Measurements from ENCODE around the gene PLCG2.

Gene PLCG2

DNA sequence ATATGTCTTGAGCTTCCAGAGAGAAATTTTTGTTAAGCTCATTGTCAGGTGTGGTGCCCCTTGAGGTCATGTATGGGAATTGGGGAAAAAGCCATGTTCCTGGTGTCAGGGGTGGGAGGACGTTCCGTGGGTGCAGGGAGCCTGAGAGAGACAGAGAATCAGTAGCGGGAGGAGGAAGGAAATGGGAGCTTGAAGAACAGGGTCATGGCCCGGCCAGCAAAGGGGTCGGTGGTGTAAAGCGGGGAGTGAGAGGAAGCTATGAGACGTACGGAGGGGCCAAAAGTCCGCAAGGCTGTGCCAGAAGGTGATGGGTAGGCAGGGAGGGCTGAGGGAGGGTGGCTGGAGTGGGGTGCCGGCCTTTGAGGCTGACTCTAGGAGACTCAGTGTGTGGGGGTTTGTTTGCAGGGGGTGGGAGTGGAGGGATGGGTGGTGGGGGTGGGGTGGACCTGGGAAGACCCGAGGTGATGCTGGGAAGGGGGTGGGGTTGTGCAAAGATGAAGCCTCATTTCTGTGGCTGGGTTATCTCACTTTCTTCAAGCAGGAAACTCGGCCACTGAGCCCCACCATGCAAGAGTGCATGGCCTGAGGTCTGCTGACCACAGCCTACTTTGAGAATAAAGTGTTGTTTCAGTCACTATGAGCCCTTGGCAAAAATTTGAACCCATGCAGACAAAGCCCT, 63.6 kb downstream of the PLCG2 start:
- TF ChIP-seq EGR1 (IDR thresholded peaks at IDR 0.05) (no peak), NFIC (IDR thresholded peaks at IDR 0.05) (no peak), TAF1 (IDR thresholded peaks at IDR 0.05; ENCODE audit: low read depth) (no peak), ZBTB7A (IDR thresholded peaks at IDR 0.05; ENCODE audit: low read depth) (no peak), FOXM1 (IDR thresholded peaks at IDR 0.05; ENCODE audit: borderline replicate concordance, low read depth) (no peak), YY1 (IDR thresholded peaks at IDR 0.05; ENCODE audit: low read depth) (no peak), CEBPB (IDR thresholded peaks at IDR 0.05) (no peak)
- TF ChIP-seq, protein P1, sequence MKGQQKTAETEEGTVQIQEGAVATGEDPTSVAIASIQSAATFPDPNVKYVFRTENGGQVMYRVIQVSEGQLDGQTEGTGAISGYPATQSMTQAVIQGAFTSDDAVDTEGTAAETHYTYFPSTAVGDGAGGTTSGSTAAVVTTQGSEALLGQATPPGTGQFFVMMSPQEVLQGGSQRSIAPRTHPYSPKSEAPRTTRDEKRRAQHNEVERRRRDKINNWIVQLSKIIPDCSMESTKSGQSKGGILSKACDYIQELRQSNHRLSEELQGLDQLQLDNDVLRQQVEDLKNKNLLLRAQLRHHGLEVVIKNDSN (IDR thresholded peaks at IDR 0.05) = no peak
- TF ChIP-seq, protein P2, sequence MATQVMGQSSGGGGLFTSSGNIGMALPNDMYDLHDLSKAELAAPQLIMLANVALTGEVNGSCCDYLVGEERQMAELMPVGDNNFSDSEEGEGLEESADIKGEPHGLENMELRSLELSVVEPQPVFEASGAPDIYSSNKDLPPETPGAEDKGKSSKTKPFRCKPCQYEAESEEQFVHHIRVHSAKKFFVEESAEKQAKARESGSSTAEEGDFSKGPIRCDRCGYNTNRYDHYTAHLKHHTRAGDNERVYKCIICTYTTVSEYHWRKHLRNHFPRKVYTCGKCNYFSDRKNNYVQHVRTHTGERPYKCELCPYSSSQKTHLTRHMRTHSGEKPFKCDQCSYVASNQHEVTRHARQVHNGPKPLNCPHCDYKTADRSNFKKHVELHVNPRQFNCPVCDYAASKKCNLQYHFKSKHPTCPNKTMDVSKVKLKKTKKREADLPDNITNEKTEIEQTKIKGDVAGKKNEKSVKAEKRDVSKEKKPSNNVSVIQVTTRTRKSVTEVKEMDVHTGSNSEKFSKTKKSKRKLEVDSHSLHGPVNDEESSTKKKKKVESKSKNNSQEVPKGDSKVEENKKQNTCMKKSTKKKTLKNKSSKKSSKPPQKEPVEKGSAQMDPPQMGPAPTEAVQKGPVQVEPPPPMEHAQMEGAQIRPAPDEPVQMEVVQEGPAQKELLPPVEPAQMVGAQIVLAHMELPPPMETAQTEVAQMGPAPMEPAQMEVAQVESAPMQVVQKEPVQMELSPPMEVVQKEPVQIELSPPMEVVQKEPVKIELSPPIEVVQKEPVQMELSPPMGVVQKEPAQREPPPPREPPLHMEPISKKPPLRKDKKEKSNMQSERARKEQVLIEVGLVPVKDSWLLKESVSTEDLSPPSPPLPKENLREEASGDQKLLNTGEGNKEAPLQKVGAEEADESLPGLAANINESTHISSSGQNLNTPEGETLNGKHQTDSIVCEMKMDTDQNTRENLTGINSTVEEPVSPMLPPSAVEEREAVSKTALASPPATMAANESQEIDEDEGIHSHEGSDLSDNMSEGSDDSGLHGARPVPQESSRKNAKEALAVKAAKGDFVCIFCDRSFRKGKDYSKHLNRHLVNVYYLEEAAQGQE (IDR thresholded peaks at IDR 0.05; ENCODE audit: low read depth) = no peak

DNA sequence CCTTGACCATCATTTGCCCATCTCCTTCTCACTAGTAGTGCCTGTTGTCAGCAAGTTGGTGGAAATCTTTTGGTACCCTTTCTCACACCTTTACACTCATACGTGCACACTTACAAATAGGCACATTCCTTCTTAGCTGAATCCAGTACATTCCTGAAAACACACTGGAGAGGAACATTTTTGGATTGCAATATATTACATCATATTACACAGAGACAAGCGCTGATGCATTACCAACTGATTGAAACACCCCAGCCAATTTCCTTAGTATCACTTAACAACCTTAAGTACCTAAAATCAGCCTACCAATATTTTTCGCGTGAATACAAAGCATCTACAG, 64.1 kb downstream of the PLCG2 start:
- TF ChIP-seq CEBPB (IDR thresholded peaks at IDR 0.05) = 0 out of 2 replicates have a peak, but pooled peaks have one; percentile 25
- no peak for TF ChIP-seq CREB1 (IDR thresholded peaks at IDR 0.05; ENCODE audit: low read depth)

DNA sequence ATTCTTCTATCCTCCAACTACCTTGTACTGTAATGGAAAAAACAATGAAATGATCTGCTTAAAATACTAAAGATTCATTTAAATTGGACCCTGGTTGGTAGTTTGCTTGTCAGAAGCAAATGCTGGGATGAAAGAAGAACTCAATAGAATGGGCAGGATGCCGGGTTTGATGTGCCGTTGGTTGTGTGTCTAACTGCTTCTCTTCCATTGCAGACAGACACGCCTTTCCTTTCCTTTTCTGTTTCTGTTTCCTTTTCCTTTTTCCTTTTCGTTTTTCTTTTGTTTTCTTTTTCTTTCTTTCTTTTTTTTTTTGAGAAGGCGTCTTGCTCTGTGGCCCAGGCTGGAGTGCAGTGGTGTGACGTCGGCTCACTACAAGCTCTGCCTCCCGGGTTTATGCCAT, 64.6 kb downstream of the PLCG2 start:
- TF ChIP-seq, protein P3, sequence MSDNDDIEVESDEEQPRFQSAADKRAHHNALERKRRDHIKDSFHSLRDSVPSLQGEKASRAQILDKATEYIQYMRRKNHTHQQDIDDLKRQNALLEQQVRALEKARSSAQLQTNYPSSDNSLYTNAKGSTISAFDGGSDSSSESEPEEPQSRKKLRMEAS (IDR thresholded peaks at IDR 0.05) = no peak
- TF ChIP-seq, protein P1 (IDR thresholded peaks at IDR 0.05) = no peak
- TF ChIP-seq ZBTB7A (IDR thresholded peaks at IDR 0.05; ENCODE audit: low read depth) = no peak
- TF ChIP-seq CREB1 (IDR thresholded peaks at IDR 0.05; ENCODE audit: low read depth) = no peak
- TF ChIP-seq, protein P2 (IDR thresholded peaks at IDR 0.05; ENCODE audit: low read depth) = no peak
- no peak for TF ChIP-seq RAD21 (IDR thresholded peaks at IDR 0.05; ENCODE audit: low read depth)
- TF ChIP-seq YY1 (IDR thresholded peaks at IDR 0.05; ENCODE audit: low read depth) = no peak
- no peak for TF ChIP-seq EGR1 (IDR thresholded peaks at IDR 0.05)
- TF ChIP-seq EP300 (IDR thresholded peaks at IDR 0.05; ENCODE audit: borderline replicate concordance) = no peak
- TF ChIP-seq FOXM1 (IDR thresholded peaks at IDR 0.05; ENCODE audit: borderline replicate concordance, low read depth) = no peak
- no peak for TF ChIP-seq TEAD4 (IDR thresholded peaks at IDR 0.05)
- no peak for TF ChIP-seq TCF12 (IDR thresholded peaks at IDR 0.05; ENCODE audit: low read depth)
- no peak for TF ChIP-seq NFIC (IDR thresholded peaks at IDR 0.05)
- TF ChIP-seq TAF1 (IDR thresholded peaks at IDR 0.05; ENCODE audit: low read depth) = no peak
- TF ChIP-seq CEBPB (IDR thresholded peaks at IDR 0.05) = no peak

DNA sequence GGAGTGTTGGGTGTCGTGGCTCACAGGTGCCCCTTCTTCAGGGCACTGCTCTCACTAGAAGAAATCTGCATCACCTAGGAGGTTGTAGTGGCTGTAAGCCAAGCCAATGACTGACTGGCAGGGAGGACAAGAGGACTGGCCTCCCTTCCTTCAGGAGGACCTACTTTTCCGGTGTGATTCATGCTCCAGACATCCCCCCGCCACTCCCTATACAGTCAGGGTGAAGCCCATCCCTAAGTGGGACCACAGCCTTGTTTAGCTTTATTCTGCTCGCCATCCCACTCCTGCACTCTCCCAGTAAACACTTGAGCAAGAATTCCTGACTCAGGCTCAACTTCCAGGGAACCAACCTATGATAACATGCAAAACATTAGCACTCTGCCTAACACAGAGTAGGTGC, 67.0 kb downstream of the PLCG2 start:
- no peak for TF ChIP-seq YY1 (IDR thresholded peaks at IDR 0.05; ENCODE audit: low read depth)
- TF ChIP-seq, protein P1 (IDR thresholded peaks at IDR 0.05) = no peak

DNA sequence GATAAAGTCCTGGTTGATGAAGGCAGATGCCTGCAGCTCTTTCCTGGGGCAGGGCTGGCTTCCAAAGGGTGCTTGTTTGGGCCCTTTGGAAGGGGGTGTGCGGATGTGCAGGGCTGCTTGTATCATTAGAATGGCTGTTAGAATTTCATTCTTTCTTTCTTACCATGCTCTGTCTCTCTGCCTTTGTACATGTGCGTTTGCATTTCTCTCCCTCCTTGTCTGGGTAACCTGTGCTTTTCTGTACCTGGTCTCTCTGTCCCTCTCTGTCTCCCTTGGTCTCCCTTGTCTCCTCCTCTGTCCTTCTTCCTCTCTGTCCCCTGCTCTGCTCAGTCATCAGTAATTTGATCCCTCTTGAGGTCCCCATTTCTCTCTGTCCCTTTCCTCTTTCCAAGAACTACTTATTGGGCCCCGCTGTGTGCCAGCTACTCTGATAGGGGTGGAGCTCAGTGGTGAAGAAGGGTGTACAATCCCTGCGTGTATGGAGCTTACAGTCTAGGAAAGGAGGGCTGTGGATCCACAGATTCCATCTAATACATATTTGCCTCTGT, 69.3 kb downstream of the PLCG2 start:
- no peak for TF ChIP-seq RAD21 (IDR thresholded peaks at IDR 0.05; ENCODE audit: low read depth)
- TF ChIP-seq TAF1 (IDR thresholded peaks at IDR 0.05; ENCODE audit: low read depth) = no peak
- TF ChIP-seq, protein P3 (IDR thresholded peaks at IDR 0.05) = no peak
- TF ChIP-seq CREB1 (IDR thresholded peaks at IDR 0.05; ENCODE audit: low read depth) = no peak
- no peak for TF ChIP-seq YY1 (IDR thresholded peaks at IDR 0.05; ENCODE audit: low read depth)
- TF ChIP-seq EP300 (IDR thresholded peaks at IDR 0.05; ENCODE audit: borderline replicate concordance) = no peak
- no peak for TF ChIP-seq EGR1 (IDR thresholded peaks at IDR 0.05)
- no peak for TF ChIP-seq CEBPB (IDR thresholded peaks at IDR 0.05)
- TF ChIP-seq, protein P1 (IDR thresholded peaks at IDR 0.05) = no peak
- no peak for TF ChIP-seq NFIC (IDR thresholded peaks at IDR 0.05)
- no peak for TF ChIP-seq ZBTB7A (IDR thresholded peaks at IDR 0.05; ENCODE audit: low read depth)
- TF ChIP-seq FOXM1 (IDR thresholded peaks at IDR 0.05; ENCODE audit: borderline replicate concordance, low read depth) = no peak
